A549 (cell line): ENCODE results near the gene PPP3CA.

Experiments used
- CHD4 ChIP-seq: fragments of 200-600 bp; sonication (generic); IDR thresholded peaks from 2 replicates; pipeline ENCODE4 v1.6.1; 2016; ENCODE audit warnings: antibody characterized with exemption, mild to moderate bottlenecking, borderline replicate concordance
- CTCF ChIP-seq: fragments of >200 bp; sonication (Bioruptor Twin); formaldehyde crosslinking; IDR thresholded peaks from 3 replicates; pipeline ENCODE4 v1.5.1; 2016
- MAFK ChIP-seq: fragments of 450-650 bp; IDR thresholded peaks from 2 replicates; pipeline ENCODE4 v1.6.1; 2014; ENCODE audit not compliant: partially characterized antibody
- SMC3 ChIP-seq: fragments of >200 bp; sonication (Bioruptor Twin); formaldehyde crosslinking; IDR thresholded peaks from 3 replicates; pipeline ENCODE4 v1.6.1; 2018; ENCODE audit warnings: inconsistent platforms

DNA sequence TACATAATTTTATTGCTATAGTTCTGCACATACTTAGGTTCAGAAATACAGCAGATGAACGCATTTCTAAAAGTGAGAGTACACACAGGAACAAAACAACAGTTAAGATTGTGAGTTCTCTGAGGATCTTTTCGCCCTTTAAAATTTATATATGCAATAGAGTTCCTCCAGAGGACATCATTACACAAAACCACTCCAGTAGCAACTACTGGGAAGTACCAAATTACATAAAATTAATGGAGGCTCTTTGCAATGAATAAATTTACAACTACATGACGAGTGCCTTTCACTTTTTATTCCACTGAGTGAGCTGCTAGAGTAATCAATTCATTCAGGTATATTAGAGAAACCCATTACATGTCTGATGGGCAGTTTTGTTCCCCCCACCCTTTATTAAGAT lies 107.2 kb downstream of the PPP3CA start:
- TF ChIP-seq CTCF (no peak), SMC3 (no peak), MAFK (no peak), CHD4 (no peak)
